ENCODE measurements around the gene PTEN. TPM values are rescaled to one million over a fixed set of nuclear protein-coding genes. Genes with fewer than 3 reads are reported as not detected.
A peak's percentile ranks its signal among the peaks of the same experiment; 100 is the strongest.
"Not testable (repeated sequence)": the region's sequence is repeated elsewhere in the genome, so short reads cannot be mapped to it uniquely, and the experiment has no call there.

PTEN gene
- total RNA-seq, 1 donor from 2014 or later = 101 TPM

GRCh38 chr10:87847550-87847949 is 15.9 kb upstream of the PTEN start:
- Histone ChIP-seq H3K4me3 (no peak overlapping the region), H3K9me3 (no peaks in the 10 kb centered on the region), H3K27ac (no peak overlapping the region), H3K4me1 (peaks cover 3% of the 10 kb centered on the region), H3K36me3 (no peaks in the 10 kb centered on the region), H3K27me3 (ENCODE audit: low read depth) (no peaks in the 10 kb centered on the region)
- intact Hi-C loops (cut with DNase I) = no loop called here
- no peak for TF ChIP-seq CTCF (IDR thresholded peaks at IDR 0.05)
- ATAC-seq = no peak
- no peak for DNase-seq

GRCh38 chr10:87849001-87849400 is 14.4 kb upstream of the PTEN start:
- no peaks in the 10 kb centered on the region for H3K4me1 ChIP-seq
- DNase-seq (no peak), ATAC-seq (no peak)
- no peaks in the 10 kb centered on the region for H3K27me3 ChIP-seq (ENCODE audit: low read depth)
- H3K36me3 ChIP-seq = no peaks in the 10 kb centered on the region
- no peak for TF ChIP-seq CTCF (IDR thresholded peaks at IDR 0.05)
- H3K4me3 ChIP-seq = no peak overlapping the region
- intact Hi-C loops (cut with DNase I) = no loop called here
- no peaks in the 10 kb centered on the region for H3K9me3 ChIP-seq
- no peak overlapping the region for H3K27ac ChIP-seq

- H3K9me3 ChIP-seq = no peaks in the 10 kb centered on the region
- intact Hi-C loops (cut with DNase I) = no loop called here
- H3K27me3 ChIP-seq (ENCODE audit: low read depth) = no peaks in the 10 kb centered on the region
- H3K4me1 ChIP-seq = no peaks in the 10 kb centered on the region
- no peak overlapping the region for H3K4me3 ChIP-seq
- ATAC-seq (peak; percentile 83 to 94), DNase-seq (peak; percentile 55)
- no peak overlapping the region for H3K27ac ChIP-seq
- peak; percentile 71 for TF ChIP-seq CTCF (IDR thresholded peaks at IDR 0.05)
- H3K36me3 ChIP-seq = no peaks in the 10 kb centered on the region
Measured at GRCh38 chr10:87850742-87851205, 12.7 kb upstream of the PTEN start.

GRCh38 chr10:87852089-87852488 is 11.3 kb upstream of the PTEN start:
- intact Hi-C loops (cut with DNase I) = no loop called here
- DNase-seq (no peak), ATAC-seq (no peak)
- Histone ChIP-seq H3K9me3 (no peaks in the 10 kb centered on the region), H3K4me1 (no peaks in the 10 kb centered on the region), H3K4me3 (no peak overlapping the region), H3K27me3 (ENCODE audit: low read depth) (no peaks in the 10 kb centered on the region), H3K27ac (no peak overlapping the region), H3K36me3 (no peaks in the 10 kb centered on the region)
- TF ChIP-seq CTCF (IDR thresholded peaks at IDR 0.05) = no peak

- H3K27ac ChIP-seq; H3K9me3 ChIP-seq; H3K4me3 ChIP-seq; H3K4me1 ChIP-seq; H3K27me3 ChIP-seq (ENCODE audit: low read depth); DNase-seq; H3K36me3 ChIP-seq; ATAC-seq; intact Hi-C loops (cut with DNase I): not testable (repeated sequence)
Measured at GRCh38 chr10:87855247-87855646, 8.2 kb upstream of the PTEN start.

- H3K4me1 ChIP-seq; H3K27me3 ChIP-seq (ENCODE audit: low read depth); H3K9me3 ChIP-seq; H3K4me3 ChIP-seq; H3K36me3 ChIP-seq; H3K27ac ChIP-seq; intact Hi-C loops (cut with DNase I); DNase-seq; ATAC-seq: not testable (repeated sequence)
Measured at GRCh38 chr10:87855665-87856064, 7.8 kb upstream of the PTEN start.

Measured in lower lobe of right lung (tissue), 2 donors.